HepG2 (cell line): ENCODE data around the gene SLFN14.

Experiments used
- GABPB1 ChIP-seq: IDR thresholded peaks from 2 replicates; pipeline ENCODE4 v1.6.1; 2016; ENCODE audit warnings: mild to moderate bottlenecking, missing genetic modification reagents, moderate library complexity, missing compliant biosample characterization
- JUN ChIP-seq: sonication (generic); formaldehyde crosslinking; IDR thresholded peaks from 2 replicates; pipeline ENCODE4 v1.4.0; 2020; ENCODE audit warnings: mild to moderate bottlenecking, missing genetic modification reagents
- MIXL1 ChIP-seq: IDR thresholded peaks from 2 replicates; pipeline ENCODE4 v1.6.1; 2016
- ZNF773 ChIP-seq: sonication (generic); formaldehyde crosslinking; IDR thresholded peaks from 2 replicates; pipeline ENCODE4 v1.4.0; 2020; ENCODE audit warnings: missing genetic modification reagents, borderline replicate concordance
- TF ChIP-seq, protein P1 (sequence below): sonication (generic); formaldehyde crosslinking; IDR thresholded peaks from 2 replicates; pipeline ENCODE4 v1.4.0; 2020; ENCODE audit warnings: missing genetic modification reagents
- TF ChIP-seq, protein P2 (sequence below): fragments of 450-650 bp; IDR thresholded peaks from 2 replicates; pipeline ENCODE4 v1.6.1; 2017
- TF ChIP-seq, protein P3 (sequence below): sonication (generic); formaldehyde crosslinking; IDR thresholded peaks from 2 replicates; pipeline ENCODE4 v1.5.1; 2020; ENCODE audit warnings: mild to moderate bottlenecking, missing genetic modification reagents
- TF ChIP-seq, protein P4 (sequence below): sonication (generic); formaldehyde crosslinking; IDR thresholded peaks from 2 replicates; pipeline ENCODE4 v1.5.0; 2020; ENCODE audit warnings: mild to moderate bottlenecking, missing genetic modification reagents, moderate library complexity
- TF ChIP-seq, protein P5 (sequence below): sonication (generic); formaldehyde crosslinking; IDR thresholded peaks from 2 replicates; pipeline ENCODE4 v1.4.0; 2020; ENCODE audit warnings: low read depth, missing genetic modification reagents

DNA sequence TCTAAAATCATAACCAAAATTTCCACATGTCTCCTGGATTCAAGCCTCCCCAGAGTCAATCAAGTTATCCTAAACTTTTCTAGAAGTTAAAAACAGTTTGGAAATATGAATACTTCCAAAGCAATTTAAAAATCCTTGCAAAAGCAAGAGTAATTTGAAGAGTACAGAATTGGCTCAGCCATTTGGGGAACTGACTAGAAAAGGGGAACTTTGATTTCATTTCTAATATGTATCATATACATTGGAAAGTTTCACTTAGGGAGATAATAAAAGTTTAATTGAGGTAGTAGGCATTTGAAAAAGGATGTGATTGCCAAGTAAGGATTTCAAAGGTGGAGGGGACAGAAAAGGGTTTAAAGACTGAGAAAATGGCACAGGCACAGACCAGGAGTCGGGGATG, 14.1 kb downstream of the SLFN14 start:
- TF ChIP-seq, protein P1, sequence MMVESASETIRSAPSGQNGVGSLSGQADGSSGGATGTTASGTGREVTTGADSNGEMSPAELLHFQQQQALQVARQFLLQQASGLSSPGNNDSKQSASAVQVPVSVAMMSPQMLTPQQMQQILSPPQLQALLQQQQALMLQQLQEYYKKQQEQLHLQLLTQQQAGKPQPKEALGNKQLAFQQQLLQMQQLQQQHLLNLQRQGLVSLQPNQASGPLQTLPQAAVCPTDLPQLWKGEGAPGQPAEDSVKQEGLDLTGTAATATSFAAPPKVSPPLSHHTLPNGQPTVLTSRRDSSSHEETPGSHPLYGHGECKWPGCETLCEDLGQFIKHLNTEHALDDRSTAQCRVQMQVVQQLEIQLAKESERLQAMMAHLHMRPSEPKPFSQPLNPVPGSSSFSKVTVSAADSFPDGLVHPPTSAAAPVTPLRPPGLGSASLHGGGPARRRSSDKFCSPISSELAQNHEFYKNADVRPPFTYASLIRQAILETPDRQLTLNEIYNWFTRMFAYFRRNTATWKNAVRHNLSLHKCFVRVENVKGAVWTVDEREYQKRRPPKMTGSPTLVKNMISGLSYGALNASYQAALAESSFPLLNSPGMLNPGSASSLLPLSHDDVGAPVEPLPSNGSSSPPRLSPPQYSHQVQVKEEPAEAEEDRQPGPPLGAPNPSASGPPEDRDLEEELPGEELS (CRISPR knock-in tag), result no peak
- TF ChIP-seq, protein P2, sequence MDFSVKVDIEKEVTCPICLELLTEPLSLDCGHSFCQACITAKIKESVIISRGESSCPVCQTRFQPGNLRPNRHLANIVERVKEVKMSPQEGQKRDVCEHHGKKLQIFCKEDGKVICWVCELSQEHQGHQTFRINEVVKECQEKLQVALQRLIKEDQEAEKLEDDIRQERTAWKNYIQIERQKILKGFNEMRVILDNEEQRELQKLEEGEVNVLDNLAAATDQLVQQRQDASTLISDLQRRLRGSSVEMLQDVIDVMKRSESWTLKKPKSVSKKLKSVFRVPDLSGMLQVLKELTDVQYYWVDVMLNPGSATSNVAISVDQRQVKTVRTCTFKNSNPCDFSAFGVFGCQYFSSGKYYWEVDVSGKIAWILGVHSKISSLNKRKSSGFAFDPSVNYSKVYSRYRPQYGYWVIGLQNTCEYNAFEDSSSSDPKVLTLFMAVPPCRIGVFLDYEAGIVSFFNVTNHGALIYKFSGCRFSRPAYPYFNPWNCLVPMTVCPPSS, result no peak
- TF ChIP-seq JUN (CRISPR knock-in tag) (no peak), GABPB1 (CRISPR knock-in tag) (no peak), ZNF773 (CRISPR knock-in tag) (no peak), MIXL1 (CRISPR knock-in tag) (no peak)
- TF ChIP-seq, protein P3, sequence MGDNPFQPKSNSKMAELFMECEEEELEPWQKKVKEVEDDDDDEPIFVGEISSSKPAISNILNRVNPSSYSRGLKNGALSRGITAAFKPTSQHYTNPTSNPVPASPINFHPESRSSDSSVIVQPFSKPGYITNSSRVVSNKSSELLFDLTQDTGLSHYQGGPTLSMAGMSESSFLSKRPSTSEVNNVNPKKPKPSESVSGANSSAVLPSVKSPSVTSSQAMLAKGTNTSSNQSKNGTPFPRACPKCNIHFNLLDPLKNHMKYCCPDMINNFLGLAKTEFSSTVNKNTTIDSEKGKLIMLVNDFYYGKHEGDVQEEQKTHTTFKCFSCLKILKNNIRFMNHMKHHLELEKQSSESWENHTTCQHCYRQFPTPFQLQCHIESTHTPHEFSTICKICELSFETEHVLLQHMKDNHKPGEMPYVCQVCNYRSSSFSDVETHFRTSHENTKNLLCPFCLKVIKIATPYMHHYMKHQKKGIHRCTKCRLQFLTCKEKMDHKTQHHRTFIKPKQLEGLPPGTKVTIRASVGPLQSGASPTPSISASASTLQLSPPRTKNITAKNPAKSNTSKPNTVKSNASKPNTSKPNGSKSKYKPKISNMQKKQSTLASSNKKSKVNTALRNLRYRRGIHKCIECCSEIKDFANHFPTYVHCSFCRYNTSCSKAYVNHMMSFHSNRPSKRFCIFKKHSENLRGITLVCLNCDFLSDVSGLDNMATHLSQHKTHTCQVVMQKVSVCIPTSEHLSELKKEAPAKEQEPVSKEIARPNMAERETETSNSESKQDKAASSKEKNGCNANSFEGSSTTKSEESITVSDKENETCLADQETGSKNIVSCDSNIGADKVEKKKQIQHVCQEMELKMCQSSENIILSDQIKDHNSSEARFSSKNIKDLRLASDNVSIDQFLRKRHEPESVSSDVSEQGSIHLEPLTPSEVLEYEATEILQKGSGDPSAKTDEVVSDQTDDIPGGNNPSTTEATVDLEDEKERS (CRISPR knock-in tag), result no peak
- TF ChIP-seq, protein P4, sequence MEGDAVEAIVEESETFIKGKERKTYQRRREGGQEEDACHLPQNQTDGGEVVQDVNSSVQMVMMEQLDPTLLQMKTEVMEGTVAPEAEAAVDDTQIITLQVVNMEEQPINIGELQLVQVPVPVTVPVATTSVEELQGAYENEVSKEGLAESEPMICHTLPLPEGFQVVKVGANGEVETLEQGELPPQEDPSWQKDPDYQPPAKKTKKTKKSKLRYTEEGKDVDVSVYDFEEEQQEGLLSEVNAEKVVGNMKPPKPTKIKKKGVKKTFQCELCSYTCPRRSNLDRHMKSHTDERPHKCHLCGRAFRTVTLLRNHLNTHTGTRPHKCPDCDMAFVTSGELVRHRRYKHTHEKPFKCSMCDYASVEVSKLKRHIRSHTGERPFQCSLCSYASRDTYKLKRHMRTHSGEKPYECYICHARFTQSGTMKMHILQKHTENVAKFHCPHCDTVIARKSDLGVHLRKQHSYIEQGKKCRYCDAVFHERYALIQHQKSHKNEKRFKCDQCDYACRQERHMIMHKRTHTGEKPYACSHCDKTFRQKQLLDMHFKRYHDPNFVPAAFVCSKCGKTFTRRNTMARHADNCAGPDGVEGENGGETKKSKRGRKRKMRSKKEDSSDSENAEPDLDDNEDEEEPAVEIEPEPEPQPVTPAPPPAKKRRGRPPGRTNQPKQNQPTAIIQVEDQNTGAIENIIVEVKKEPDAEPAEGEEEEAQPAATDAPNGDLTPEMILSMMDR (CRISPR knock-in tag), result no peak
- TF ChIP-seq, protein P5, sequence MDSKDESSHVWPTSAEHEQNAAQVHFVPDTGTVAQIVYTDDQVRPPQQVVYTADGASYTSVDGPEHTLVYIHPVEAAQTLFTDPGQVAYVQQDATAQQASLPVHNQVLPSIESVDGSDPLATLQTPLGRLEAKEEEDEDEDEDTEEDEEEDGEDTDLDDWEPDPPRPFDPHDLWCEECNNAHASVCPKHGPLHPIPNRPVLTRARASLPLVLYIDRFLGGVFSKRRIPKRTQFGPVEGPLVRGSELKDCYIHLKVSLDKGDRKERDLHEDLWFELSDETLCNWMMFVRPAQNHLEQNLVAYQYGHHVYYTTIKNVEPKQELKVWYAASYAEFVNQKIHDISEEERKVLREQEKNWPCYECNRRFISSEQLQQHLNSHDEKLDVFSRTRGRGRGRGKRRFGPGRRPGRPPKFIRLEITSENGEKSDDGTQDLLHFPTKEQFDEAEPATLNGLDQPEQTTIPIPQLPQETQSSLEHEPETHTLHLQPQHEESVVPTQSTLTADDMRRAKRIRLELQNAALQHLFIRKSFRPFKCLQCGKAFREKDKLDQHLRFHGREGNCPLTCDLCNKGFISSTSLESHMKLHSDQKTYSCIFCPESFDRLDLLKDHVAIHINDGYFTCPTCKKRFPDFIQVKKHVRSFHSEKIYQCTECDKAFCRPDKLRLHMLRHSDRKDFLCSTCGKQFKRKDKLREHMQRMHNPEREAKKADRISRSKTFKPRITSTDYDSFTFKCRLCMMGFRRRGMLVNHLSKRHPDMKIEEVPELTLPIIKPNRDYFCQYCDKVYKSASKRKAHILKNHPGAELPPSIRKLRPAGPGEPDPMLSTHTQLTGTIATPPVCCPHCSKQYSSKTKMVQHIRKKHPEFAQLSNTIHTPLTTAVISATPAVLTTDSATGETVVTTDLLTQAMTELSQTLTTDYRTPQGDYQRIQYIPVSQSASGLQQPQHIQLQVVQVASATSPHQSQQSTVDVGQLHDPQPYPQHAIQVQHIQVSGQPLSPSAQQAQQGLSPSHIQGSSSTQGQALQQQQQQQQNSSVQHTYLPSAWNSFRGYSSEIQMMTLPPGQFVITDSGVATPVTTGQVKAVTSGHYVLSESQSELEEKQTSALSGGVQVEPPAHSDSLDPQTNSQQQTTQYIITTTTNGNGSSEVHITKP (CRISPR knock-in tag), result no peak
